ENCODE results near the gene TPP1.

The TPP1 gene

GRCh38 chr11:6635082-6635932, 16.1 kb upstream of the TPP1 start:
- ChIA-PET POLR2A (no interaction called here), CTCF (interaction anchor here (1.2 to 1.3 kb wide), 2 partner anchors 16 to 105 kb away, joined by 3 to 5 read pairs; partner anchors contain the start of gene TPP1)
- DNase-seq (ENCODE audit: extremely low spot score), result no peak
- no peak for TF ChIP-seq CTCF (IDR thresholded peaks at IDR 0.05; ENCODE audit: control extremely low read depth, extremely low read depth, low read depth, missing control alignments)

- DNase-seq (ENCODE audit: extremely low spot score), result no peak
- no peak for TF ChIP-seq CTCF (IDR thresholded peaks at IDR 0.05; ENCODE audit: control extremely low read depth, extremely low read depth, low read depth, missing control alignments)
- POLR2A ChIA-PET, result no interaction called here
- CTCF ChIA-PET, result interaction anchor here (1.2 kb wide), 1 partner anchor 104 kb away, joined by 3 read pairs; no protein-coding TSS in a partner anchor
Measured at GRCh38 chr11:6634534-6634933, 15.3 kb upstream of the TPP1 start.

- ChIA-PET CTCF (no interaction called here), POLR2A (no interaction called here)
- TF ChIP-seq CTCF (IDR thresholded peaks at IDR 0.05; ENCODE audit: control extremely low read depth, extremely low read depth, low read depth, missing control alignments), result no peak
- DNase-seq (ENCODE audit: extremely low spot score), result no peak
Measured at GRCh38 chr11:6633422-6634408, 14.5 kb upstream of the TPP1 start.

- CTCF ChIA-PET, result interaction anchor here (0.9 to 1.2 kb wide), 5 partner anchors 9 to 253 kb away, joined by 3 read pairs; partner anchors contain the start of gene TPP1
- POLR2A ChIA-PET, result no interaction called here
Measured at GRCh38 chr11:6632116-6633073, 13.2 kb upstream of the TPP1 start.

GRCh38 chr11:6631361-6631890, 12.2 kb upstream of the TPP1 start:
- no peak for TF ChIP-seq CTCF (IDR thresholded peaks at IDR 0.05; ENCODE audit: control extremely low read depth, extremely low read depth, low read depth, missing control alignments)
- DNase-seq (ENCODE audit: extremely low spot score), result no peak
- CTCF ChIA-PET, result interaction anchor here (0.9 to 1.8 kb wide), 7 partner anchors 8 to 104 kb away, joined by 3 to 8 read pairs (median 3); partner anchors contain the start of gene TPP1
- POLR2A ChIA-PET, result interaction anchor here (0.9 kb wide), 1 partner anchor 20 kb away, joined by 3 read pairs; the partner anchor contains the start of gene TAF10

More at GRCh38 chr11:6632116-6633073, 13.2 kb upstream of the TPP1 start:
- no peak for TF ChIP-seq CTCF (IDR thresholded peaks at IDR 0.05; ENCODE audit: control extremely low read depth, extremely low read depth, low read depth, missing control alignments)
- DNase-seq (ENCODE audit: extremely low spot score), result no peak

Data from GM10248 (cell line).